Measurements from ENCODE around the gene OSER1.

GRCh38 chr20:44160133-44160532 is 50.4 kb downstream of the OSER1 start:
- TF ChIP-seq POLR2A (IDR thresholded peaks at IDR 0.05), result no peak
- no peak for TF ChIP-seq CTCF (IDR thresholded peaks at IDR 0.05)

Data from Peyer's patch (tissue), 4 donors.